HL-60 (cell line): ENCODE results near the gene TBX18.

ENCODE experiments used
- CTCF ChIP-seq: IDR thresholded peaks from one replicate; pipeline ENCODE4 v1.5.1; 2011; ENCODE audit warnings: low read length, control low read depth, inconsistent platforms; ENCODE audit not compliant: insufficient read depth
- GABPA ChIP-seq: IDR thresholded peaks from 2 replicates; pipeline ENCODE4 v1.6.1; 2012; ENCODE audit warnings: low read depth
- POLR2AphosphoS5 ChIP-seq: IDR thresholded peaks from 2 replicates; pipeline ENCODE4 v1.6.1; 2012; ENCODE audit warnings: low read depth

GRCh38 chr6:84768442-84769174 is 4.2 kb upstream of the TBX18 start:
- TF ChIP-seq CTCF (no peak), POLR2AphosphoS5 (no peak), GABPA (no peak)
